Progenitor cell of endocrine pancreas (in vitro differentiated cells): ENCODE results near the gene ZNF296. TPM values are rescaled to one million over a fixed set of nuclear protein-coding genes. Genes with fewer than 3 reads are reported as not detected.

Experiments used
- DNase-seq: peaks from one replicate; pipeline ENCODE4 v3.0.0; 2021; ENCODE audit warnings: low spot score; ENCODE audit not compliant: unreplicated experiment
- H3K27ac Mint-ChIP-seq: 2 replicates; pipeline ENCODE4 v1.8.0; 2021; ENCODE audit warnings: mild to moderate bottlenecking, moderate library complexity, mixed read lengths
- H3K27me3 Mint-ChIP-seq: 2 replicates; pipeline ENCODE4 v1.8.0; 2021; ENCODE audit warnings: mixed read lengths
- H3K36me3 Mint-ChIP-seq: 2 replicates; pipeline ENCODE4 v1.8.0; 2022; ENCODE audit warnings: mixed read lengths; ENCODE audit not compliant: insufficient read depth
- H3K4me1 Mint-ChIP-seq: 2 replicates; pipeline ENCODE4 v1.8.0; 2021; ENCODE audit warnings: low read depth, mixed read lengths
- H3K4me3 Mint-ChIP-seq: 2 replicates; pipeline ENCODE4 v1.8.0; 2021; ENCODE audit warnings: low read depth, mild to moderate bottlenecking, moderate library complexity, mixed read lengths
- H3K9me3 Mint-ChIP-seq: 2 replicates; pipeline ENCODE4 v1.8.0; 2021; ENCODE audit warnings: low read depth, mixed read lengths
- total RNA-seq: library from RNA; stranded (reverse); gene quantifications from 2 replicates; pipeline ENCODE4 v1.2.1, GENCODE V29; 2021
- TF ChIP-seq, protein P1 (sequence below): fragments of 200-600 bp; sonication (generic); IDR thresholded peaks from one replicate; pipeline ENCODE4 v1.5.0; 2021; ENCODE audit warnings: antibody characterized with exemption, mild to moderate bottlenecking; ENCODE audit not compliant: unreplicated experiment

ZNF296 gene
- total RNA-seq, 1 donor from 2014 or later = 1.3 TPM

DNA sequence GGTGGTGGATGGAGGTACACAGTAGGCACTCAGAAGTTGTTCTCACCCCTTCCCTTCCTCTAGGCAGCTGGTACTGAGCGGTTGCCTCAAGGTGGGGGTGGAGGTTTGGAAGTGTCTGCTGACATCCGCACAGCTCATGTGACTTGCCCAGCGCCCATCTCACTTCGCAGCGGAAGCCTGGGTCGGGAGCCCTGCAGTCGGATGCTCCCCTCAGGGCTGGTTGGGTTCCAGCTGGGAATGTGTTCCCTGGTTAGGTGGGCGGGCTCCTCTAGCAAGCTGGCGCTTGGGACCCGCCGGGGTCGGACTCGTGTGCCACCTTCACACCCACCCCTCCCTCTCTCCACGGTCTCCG lies 26.9 kb upstream of the ZNF296 start:
- no peak overlapping the region for H3K27ac Mint-ChIP-seq
- no peaks in the 10 kb centered on the region for H3K36me3 Mint-ChIP-seq
- DNase-seq = no peak
- no peak overlapping the region for H3K4me3 Mint-ChIP-seq
- TF ChIP-seq, protein P1, sequence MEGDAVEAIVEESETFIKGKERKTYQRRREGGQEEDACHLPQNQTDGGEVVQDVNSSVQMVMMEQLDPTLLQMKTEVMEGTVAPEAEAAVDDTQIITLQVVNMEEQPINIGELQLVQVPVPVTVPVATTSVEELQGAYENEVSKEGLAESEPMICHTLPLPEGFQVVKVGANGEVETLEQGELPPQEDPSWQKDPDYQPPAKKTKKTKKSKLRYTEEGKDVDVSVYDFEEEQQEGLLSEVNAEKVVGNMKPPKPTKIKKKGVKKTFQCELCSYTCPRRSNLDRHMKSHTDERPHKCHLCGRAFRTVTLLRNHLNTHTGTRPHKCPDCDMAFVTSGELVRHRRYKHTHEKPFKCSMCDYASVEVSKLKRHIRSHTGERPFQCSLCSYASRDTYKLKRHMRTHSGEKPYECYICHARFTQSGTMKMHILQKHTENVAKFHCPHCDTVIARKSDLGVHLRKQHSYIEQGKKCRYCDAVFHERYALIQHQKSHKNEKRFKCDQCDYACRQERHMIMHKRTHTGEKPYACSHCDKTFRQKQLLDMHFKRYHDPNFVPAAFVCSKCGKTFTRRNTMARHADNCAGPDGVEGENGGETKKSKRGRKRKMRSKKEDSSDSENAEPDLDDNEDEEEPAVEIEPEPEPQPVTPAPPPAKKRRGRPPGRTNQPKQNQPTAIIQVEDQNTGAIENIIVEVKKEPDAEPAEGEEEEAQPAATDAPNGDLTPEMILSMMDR = no peak
- H3K4me1 Mint-ChIP-seq = peaks cover 35% of the 10 kb centered on the region
- no peaks in the 10 kb centered on the region for H3K9me3 Mint-ChIP-seq
- H3K27me3 Mint-ChIP-seq = no peaks in the 10 kb centered on the region

DNA sequence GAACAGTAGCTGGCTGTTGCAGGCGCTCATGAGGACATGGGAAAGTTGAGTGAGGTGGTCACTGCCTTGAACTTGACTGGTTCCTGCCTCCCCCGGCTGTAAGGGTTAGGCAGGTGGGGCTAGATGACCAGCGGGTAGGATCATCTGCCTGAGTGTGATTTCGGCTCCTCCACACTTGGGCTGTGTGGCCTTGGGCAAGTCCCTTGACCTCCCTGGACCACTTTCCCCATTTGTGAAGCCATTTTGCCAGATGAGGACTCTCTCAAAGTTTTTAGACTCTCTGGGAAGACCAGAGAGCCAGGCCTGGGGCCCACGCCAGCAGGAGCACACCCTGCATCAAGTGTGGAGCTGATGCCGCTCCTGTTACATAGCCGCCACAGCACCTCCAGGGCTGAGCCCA lies 26.2 kb upstream of the ZNF296 start:
- TF ChIP-seq, protein P1 = no peak
- H3K9me3 Mint-ChIP-seq = no peaks in the 10 kb centered on the region
- H3K27me3 Mint-ChIP-seq = no peaks in the 10 kb centered on the region
- H3K4me1 Mint-ChIP-seq = peaks cover 40% of the 10 kb centered on the region
- no peak for DNase-seq
- H3K36me3 Mint-ChIP-seq = no peaks in the 10 kb centered on the region
- H3K4me3 Mint-ChIP-seq = no peak overlapping the region
- H3K27ac Mint-ChIP-seq = no peak overlapping the region

DNA sequence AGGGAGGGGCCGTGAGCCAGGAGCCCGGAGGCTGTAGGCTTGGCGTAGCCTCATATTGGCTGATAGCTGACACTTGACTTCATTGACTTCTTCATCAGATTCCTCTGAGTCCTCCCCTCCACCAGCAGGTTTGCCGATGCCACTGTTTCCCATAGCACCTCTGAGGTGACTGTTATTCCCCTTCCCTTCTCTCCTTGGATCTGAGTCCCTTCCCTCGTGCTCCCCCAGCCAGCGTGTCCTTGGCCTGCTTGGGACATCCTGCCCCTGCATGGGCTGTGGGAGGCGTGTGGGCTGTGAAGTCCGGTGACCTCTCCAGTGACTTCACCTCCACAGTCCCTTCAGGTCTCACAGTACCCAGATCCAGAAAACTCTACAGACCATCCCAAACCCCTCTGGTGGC lies 25.5 kb upstream of the ZNF296 start:
- H3K4me3 Mint-ChIP-seq = no peak overlapping the region
- no peak overlapping the region for H3K27ac Mint-ChIP-seq
- no peaks in the 10 kb centered on the region for H3K27me3 Mint-ChIP-seq
- DNase-seq = no peak
- TF ChIP-seq, protein P1 = no peak
- peaks cover 45% of the 10 kb centered on the region for H3K4me1 Mint-ChIP-seq
- H3K9me3 Mint-ChIP-seq = no peaks in the 10 kb centered on the region
- no peaks in the 10 kb centered on the region for H3K36me3 Mint-ChIP-seq

DNA sequence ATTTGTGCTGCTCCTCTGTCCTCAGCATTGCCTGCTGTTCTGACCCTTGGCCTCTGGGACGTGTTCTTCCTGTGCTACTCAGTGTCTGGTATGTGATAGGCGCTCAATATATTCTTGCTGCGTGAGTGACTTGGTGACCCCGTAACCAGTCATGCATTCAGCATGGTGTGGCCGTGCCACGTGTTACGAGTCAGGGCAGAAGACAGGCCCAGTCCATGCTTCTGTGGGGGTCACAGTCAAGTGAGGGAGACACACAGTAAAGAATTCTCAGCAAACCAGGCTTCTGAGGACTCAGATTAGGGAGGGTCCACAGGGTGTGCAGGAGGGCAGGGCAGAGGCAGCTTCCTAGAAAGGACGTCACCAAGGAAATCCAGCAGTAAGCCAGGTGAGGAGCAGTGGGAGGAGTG lies 24.6 kb upstream of the ZNF296 start:
- H3K27ac Mint-ChIP-seq = peak overlapping the region; percentile 73
- H3K27me3 Mint-ChIP-seq = no peaks in the 10 kb centered on the region
- no peak for DNase-seq
- H3K4me1 Mint-ChIP-seq = peaks cover 55% of the 10 kb centered on the region
- H3K4me3 Mint-ChIP-seq = no peak overlapping the region
- no peaks in the 10 kb centered on the region for H3K36me3 Mint-ChIP-seq
- TF ChIP-seq, protein P1 = no peak
- H3K9me3 Mint-ChIP-seq = no peaks in the 10 kb centered on the region

DNA sequence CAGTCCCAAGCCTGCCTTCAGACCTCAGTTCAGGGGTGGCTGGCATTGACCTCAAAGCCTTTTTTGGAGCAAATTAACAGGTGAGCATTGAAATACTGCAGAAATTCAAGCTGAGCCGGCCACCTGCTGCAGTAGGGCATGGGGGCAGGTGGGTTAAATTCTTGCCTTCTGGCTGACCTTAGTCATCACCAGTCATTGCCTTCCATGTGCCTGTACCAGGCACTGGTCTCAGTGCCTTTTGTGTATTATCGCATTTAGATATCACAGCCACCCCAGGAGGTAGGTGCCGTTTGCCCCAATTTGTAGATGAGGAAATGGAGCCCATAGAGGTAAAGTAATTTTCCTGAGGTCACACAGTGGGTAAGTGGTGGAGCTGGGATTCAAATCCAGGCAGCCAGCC lies 23.9 kb upstream of the ZNF296 start:
- H3K27ac Mint-ChIP-seq = peak overlapping the region; percentile 73

More for the DNA sequence above, 23.9 kb upstream of the ZNF296 start:
- DNase-seq = no peak
- Mint-ChIP-seq H3K27me3 (no peaks in the 10 kb centered on the region), H3K36me3 (no peaks in the 10 kb centered on the region), H3K9me3 (no peaks in the 10 kb centered on the region), H3K4me1 (peaks cover 50% of the 10 kb centered on the region), H3K4me3 (no peak overlapping the region)
- TF ChIP-seq, protein P1 = no peak
